Mucosa of descending colon (tissue), 3 donors: ENCODE results near the gene LRRC1. TPM values are rescaled to one million over a fixed set of nuclear protein-coding genes. Genes with fewer than 3 reads are reported as not detected.

Experiments
- ATAC-seq: fragments of 200-7000 bp; cut with Tn5 transposase; one replicate; pipeline ENCODE4 v1.9.1; 2020; ENCODE audit warnings: mild to moderate bottlenecking, moderate library complexity
- DNase-seq, 3 donors: peaks; one replicate each; pipeline ENCODE4 v3.0.0-alpha.2; 2020
- H3K36me3 ChIP-seq: fragments of 200-600 bp; one replicate; pipeline ENCODE4 v1.8.0; 2021; ENCODE audit warnings: low read depth, mild to moderate bottlenecking
- H3K4me1 ChIP-seq: fragments of 200-600 bp; one replicate; pipeline ENCODE4 v1.8.0; 2021; ENCODE audit warnings: low read depth, mild to moderate bottlenecking
- H3K4me3 ChIP-seq: fragments of 200-600 bp; one replicate; pipeline ENCODE4 v1.8.0; 2021; ENCODE audit warnings: mild to moderate bottlenecking
- H3K9me3 ChIP-seq: fragments of 200-600 bp; one replicate; pipeline ENCODE4 v1.8.0; 2021; ENCODE audit warnings: mild to moderate bottlenecking
- intact Hi-C, 2 donors: fragments of 100-400 bp; cut with DNase I in 1 of 2; cut with micrococcal nuclease in 1 of 2; formaldehyde crosslinking; loops; one replicate each; pipeline versions ENCODE4 v1.11.0 to v1.11.1; 2022; cut with DNase I, micrococcal nuclease
- total RNA-seq, 3 donors: library from RNA; stranded (reverse); fragmentation: NEBNext Ultra II Directional in 2 of 3; extraction: Animal tissue kit (Norgen Biotek cat#: 25700) in 2 of 3; gene quantifications; one replicate each; pipeline versions ENCODE4 v1.2.1 to v1.2.4, GENCODE V29; 2021 to 2023
- TF ChIP-seq, protein P1 (sequence below): fragments of 200-600 bp; IDR thresholded peaks from one replicate; pipeline ENCODE4 v1.8.0; 2022; ENCODE audit warnings: antibody characterized with exemption, mild to moderate bottlenecking
- donor health status: DM: no; HTN: no; CAD: no; lungs with moderate emphysema.
- donor health status: DM: no; HTN: no; CAD: no.
- donor health status: DM: no; HTN: yes; CAD: no.

Gene LRRC1
- total RNA-seq, 3 donors from 2014 or later, result 57.7 to 105 (median 89.4) TPM

GRCh38 chr6:53962646-53963045 is 167.8 kb downstream of the LRRC1 start:
- intact Hi-C loops, result no loop called here
- Histone ChIP-seq H3K36me3 (no peaks in the 10 kb centered on the region), H3K9me3 (no peaks in the 10 kb centered on the region), H3K4me3 (no peak overlapping the region), H3K4me1 (no peaks in the 10 kb centered on the region)
- ATAC-seq, result no peak
- TF ChIP-seq, protein P1, sequence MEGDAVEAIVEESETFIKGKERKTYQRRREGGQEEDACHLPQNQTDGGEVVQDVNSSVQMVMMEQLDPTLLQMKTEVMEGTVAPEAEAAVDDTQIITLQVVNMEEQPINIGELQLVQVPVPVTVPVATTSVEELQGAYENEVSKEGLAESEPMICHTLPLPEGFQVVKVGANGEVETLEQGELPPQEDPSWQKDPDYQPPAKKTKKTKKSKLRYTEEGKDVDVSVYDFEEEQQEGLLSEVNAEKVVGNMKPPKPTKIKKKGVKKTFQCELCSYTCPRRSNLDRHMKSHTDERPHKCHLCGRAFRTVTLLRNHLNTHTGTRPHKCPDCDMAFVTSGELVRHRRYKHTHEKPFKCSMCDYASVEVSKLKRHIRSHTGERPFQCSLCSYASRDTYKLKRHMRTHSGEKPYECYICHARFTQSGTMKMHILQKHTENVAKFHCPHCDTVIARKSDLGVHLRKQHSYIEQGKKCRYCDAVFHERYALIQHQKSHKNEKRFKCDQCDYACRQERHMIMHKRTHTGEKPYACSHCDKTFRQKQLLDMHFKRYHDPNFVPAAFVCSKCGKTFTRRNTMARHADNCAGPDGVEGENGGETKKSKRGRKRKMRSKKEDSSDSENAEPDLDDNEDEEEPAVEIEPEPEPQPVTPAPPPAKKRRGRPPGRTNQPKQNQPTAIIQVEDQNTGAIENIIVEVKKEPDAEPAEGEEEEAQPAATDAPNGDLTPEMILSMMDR, result no peak
- no peak for DNase-seq

DNA sequence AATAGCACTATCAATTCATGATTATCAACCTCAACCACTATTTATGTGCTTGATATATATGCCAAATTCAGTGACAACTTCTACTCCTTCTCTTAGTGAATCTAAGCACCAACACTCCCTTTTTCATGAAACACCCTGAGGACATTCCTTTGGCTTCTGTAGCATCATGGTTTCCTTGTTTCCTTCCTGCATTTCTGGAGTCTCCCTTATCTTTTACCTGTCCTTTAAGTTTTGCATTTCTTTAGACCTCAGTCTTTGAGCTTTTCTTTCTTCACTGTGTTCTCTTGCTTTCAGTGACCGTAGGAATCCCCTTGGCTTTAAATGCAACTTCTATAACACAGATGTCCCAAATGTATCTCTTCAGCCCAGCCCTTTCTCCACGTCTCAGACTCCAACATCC is 172.6 kb downstream of the LRRC1 start:
- H3K9me3 ChIP-seq, result no peaks in the 10 kb centered on the region
- no peak for DNase-seq
- no peaks in the 10 kb centered on the region for H3K4me1 ChIP-seq
- intact Hi-C loops, result no loop called here
- H3K4me3 ChIP-seq, result no peak overlapping the region
- no peak for ATAC-seq
- no peaks in the 10 kb centered on the region for H3K36me3 ChIP-seq
- TF ChIP-seq, protein P1, result no peak

Other genes with a start within 250 kb of the LRRC1 start
- 10 to 100 TPM; 33.1 to 67.3 (median 40.5) TPM for gene GCLC, start 249.9 kb upstream of the LRRC1 start, total RNA-seq
- gene KLHL31, start 129.2 kb upstream of the LRRC1 start, total RNA-seq, result under 1 TPM; 0.13 to 0.65 (median 0.58) TPM